Muscle of back (tissue), 11 donors: ENCODE results near the gene TSTD2. TPM values are rescaled to one million over a fixed set of nuclear protein-coding genes. Genes with fewer than 3 reads are reported as not detected.
"Not testable (repeated sequence)": the region's sequence is repeated elsewhere in the genome, so short reads cannot be mapped to it uniquely, and the experiment has no call there.

Experiments used
- DNase-seq, 3 donors: peaks; one replicate each; pipeline versions ENCODE4 v3.0.0 to v3.0.0-alpha.2; 2013
- polyA plus RNA-seq, 10 donors: library from polyadenylated mRNA; unstranded; fragments of 120-200 nt; gene quantifications; one replicate each; pipeline ENCODE4 v1.2.1, GENCODE V29; 2013; ENCODE audit not compliant: insufficient read length in 10 of 10

TSTD2 gene
- polyA plus RNA-seq, 10 donors: 15.5 to 31.7 (median 25.3) TPM

- no peak for DNase-seq
These were observed 807 bp upstream of the TSTD2 start for GRCh38 chr9:97633859-97634490.

- no peak for DNase-seq
These were observed 752 bp downstream of the TSTD2 start for GRCh38 chr9:97632248-97632984.

GRCh38 chr9:97630591-97630990 lies 2.6 kb downstream of the TSTD2 start:
- no peak for DNase-seq

- no peak for DNase-seq
These were observed 4.0 kb downstream of the TSTD2 start for GRCh38 chr9:97629156-97629555.

GRCh38 chr9:97628668-97629067 lies 4.5 kb downstream of the TSTD2 start:
- no peak for DNase-seq

GRCh38 chr9:97627624-97628023 lies 5.5 kb downstream of the TSTD2 start:
- DNase-seq: no peak

- DNase-seq: no peak
These were observed 7.5 kb downstream of the TSTD2 start for GRCh38 chr9:97625620-97626019.

GRCh38 chr9:97623946-97624345 lies 9.2 kb downstream of the TSTD2 start:
- no peak for DNase-seq

- DNase-seq: not testable (repeated sequence)
These were observed 10.7 kb downstream of the TSTD2 start for GRCh38 chr9:97622483-97622882.

GRCh38 chr9:97620063-97620462 lies 13.1 kb downstream of the TSTD2 start:
- not testable (repeated sequence) for DNase-seq

- DNase-seq: no peak
These were observed 15.2 kb downstream of the TSTD2 start for GRCh38 chr9:97617939-97618416.

- DNase-seq: peak; percentile 54 to 70 (median 60)
These were observed 17.6 kb downstream of the TSTD2 start for GRCh38 chr9:97615439-97616072.

- peak in 1 of 3 donors; percentile 33 for DNase-seq
These were observed 28.1 kb downstream of the TSTD2 start for GRCh38 chr9:97604901-97605645.

GRCh38 chr9:97602430-97602829 lies 30.7 kb downstream of the TSTD2 start:
- DNase-seq: no peak

- peak in 1 of 3 donors; percentile 25 for DNase-seq
These were observed 31.8 kb downstream of the TSTD2 start for GRCh38 chr9:97601228-97601898.

GRCh38 chr9:97600531-97601227 lies 32.5 kb downstream of the TSTD2 start:
- DNase-seq: no peak

GRCh38 chr9:97599314-97599846 lies 33.8 kb downstream of the TSTD2 start:
- DNase-seq: no peak

- DNase-seq: peak; percentile 66 to 82 (median 73)
These were observed 34.5 kb downstream of the TSTD2 start for GRCh38 chr9:97598461-97599288.

- no peak for DNase-seq
These were observed 36.3 kb downstream of the TSTD2 start for GRCh38 chr9:97596906-97597305.
